Left cardiac atrium (tissue), 4 donors: Measurements from ENCODE around the gene DDX46. TPM values are rescaled to one million over a fixed set of nuclear protein-coding genes. Genes with fewer than 3 reads are reported as not detected.
"Not testable (repeated sequence)": the region's sequence is repeated elsewhere in the genome, so short reads cannot be mapped to it uniquely, and the experiment has no call there.

ENCODE experiments used
- ATAC-seq, 2 donors: fragments of 200-7000 bp; cut with Tn5 transposase; one replicate each; pipeline ENCODE4 v1.9.1; 2020; ENCODE audit warnings: mild to moderate bottlenecking in 2 of 2, moderate library complexity in 2 of 2
- DNase-seq: peaks from one replicate; pipeline ENCODE4 v3.0.0-alpha.2; 2020
- intact Hi-C, 2 donors: fragments of 100-400 bp; cut with DNase I; formaldehyde crosslinking; loops; one replicate each; pipeline versions ENCODE4 v1.14.1 to v1.15.1; 2022 to 2023
- long read RNA-seq: library from polyadenylated mRNA; unstranded; transcript quantifications from one replicate; pipeline ENCODE4 v2.0.0, GENCODE V29; 2021
- total RNA-seq, 2 donors: library from RNA; stranded (reverse); fragmentation: NEBNext Ultra II Directional; extraction: Animal tissue kit (Norgen Biotek cat#: 25700); gene quantifications; one replicate each; pipeline ENCODE4 v1.2.1, GENCODE V29; 2021
- donor health status: DM: no; HTN: yes; CAD: no.
- donor health status: DM: no; HTN: yes; CAD: no; lungs with severe emphysema.
- donor health status: DM: yes; HTN: yes; CAD: no.
- donor health status: Dilated cardiomyopathy.

Gene DDX46, protein sequence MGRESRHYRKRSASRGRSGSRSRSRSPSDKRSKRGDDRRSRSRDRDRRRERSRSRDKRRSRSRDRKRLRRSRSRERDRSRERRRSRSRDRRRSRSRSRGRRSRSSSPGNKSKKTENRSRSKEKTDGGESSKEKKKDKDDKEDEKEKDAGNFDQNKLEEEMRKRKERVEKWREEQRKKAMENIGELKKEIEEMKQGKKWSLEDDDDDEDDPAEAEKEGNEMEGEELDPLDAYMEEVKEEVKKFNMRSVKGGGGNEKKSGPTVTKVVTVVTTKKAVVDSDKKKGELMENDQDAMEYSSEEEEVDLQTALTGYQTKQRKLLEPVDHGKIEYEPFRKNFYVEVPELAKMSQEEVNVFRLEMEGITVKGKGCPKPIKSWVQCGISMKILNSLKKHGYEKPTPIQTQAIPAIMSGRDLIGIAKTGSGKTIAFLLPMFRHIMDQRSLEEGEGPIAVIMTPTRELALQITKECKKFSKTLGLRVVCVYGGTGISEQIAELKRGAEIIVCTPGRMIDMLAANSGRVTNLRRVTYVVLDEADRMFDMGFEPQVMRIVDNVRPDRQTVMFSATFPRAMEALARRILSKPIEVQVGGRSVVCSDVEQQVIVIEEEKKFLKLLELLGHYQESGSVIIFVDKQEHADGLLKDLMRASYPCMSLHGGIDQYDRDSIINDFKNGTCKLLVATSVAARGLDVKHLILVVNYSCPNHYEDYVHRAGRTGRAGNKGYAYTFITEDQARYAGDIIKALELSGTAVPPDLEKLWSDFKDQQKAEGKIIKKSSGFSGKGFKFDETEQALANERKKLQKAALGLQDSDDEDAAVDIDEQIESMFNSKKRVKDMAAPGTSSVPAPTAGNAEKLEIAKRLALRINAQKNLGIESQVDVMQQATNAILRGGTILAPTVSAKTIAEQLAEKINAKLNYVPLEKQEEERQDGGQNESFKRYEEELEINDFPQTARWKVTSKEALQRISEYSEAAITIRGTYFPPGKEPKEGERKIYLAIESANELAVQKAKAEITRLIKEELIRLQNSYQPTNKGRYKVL
- 10 to 100 TPM; 21.9 to 33.1 TPM for total RNA-seq
- long read RNA-seq, full-length matches to known transcripts = 3 of 9 reads
- long read RNA-seq, partial matches to known transcripts = 6 of 9 reads
- long read RNA-seq, other reads (novel, unspliced or antisense) = 0 of 9 reads

DNA sequence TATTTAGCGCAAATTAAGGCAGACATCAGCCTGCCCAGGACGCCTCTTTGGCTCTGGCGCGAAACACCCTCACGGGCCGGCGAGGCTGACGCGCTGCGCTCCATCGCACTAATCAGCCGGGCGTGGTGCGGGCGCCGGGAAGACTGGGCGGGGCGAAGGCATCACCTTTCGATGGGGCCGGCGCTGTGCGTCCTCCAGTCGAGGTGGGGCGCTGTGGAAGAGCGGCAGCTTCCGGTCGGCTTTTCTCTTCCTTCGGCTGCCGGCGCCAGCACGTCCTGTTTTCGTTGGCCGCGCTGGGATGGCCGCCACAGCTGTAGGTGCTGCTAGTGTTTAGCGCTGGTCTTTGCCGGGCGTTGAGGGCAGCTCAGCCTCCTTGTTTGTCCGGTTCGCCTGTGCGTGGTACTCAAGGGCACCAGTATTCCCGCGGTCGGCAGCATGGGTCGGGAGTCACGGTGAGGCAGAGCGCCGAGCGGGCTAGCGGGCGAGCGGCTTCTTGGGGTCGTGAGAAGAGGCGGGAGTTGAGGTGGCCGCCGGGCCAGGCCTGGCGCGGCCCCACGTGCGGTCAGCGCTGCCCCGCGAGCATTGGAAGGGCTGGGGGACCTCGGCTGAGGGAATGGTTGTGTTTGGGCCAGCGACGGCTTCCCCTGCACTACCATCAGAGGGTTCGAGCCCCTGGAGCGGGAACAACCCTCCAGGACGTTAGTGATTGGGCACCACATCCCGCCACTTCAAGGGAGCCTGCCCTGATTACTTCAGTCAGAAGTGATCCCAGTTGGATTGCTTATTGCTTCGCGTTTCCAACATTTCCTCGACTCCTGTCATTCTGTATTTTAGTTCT is at the start of gene DDX46:
Gene DDX46 (plus strand): TSS at position 276 of the 838 bp plus-strand sequence. CDS start 160 bp downstream, at position 436.
- intact Hi-C loops = no loop called here
- DNase-seq = peak; percentile 95
- peak; percentile 98 to 99 for ATAC-seq

DNA sequence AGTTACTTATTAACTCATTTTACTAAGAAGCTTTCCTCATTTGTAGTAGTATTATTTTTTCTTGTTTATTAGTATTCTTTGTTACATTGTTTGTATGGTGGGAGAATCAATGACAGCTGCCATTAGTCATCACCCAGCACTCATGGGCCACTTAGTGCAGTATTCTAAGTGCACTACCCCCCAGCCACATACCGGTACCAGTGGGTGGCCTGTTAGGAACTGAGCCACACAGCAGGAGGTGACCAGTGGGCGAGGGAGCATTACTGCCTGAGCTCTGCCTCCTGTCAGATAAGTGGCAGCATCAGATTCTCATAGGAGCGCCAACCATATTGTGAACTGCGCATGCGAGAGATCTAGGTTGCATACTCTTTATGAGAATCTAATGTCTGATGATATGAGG is 44.5 kb upstream of the DDX46 start:
- intact Hi-C loops = no loop called here
- ATAC-seq (no peak), DNase-seq (no peak)

DNA sequence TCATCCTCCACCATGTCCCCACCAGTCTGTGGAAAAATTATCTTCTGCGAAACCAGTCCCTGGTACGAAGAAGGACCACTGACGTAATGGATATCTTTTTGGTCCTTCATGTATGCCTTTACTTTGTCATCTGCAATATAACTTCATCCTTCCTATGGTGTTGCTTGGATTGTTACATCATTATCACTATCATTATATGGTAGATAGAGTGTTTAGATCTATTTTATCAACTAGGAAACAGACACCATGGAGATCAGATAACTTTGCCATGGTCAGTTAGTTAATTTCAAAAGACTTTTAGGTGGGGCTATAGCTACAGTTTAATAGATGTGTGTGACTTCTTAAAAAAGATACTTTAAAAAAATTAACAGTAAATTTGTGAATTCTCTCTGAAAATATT is 44.0 kb upstream of the DDX46 start:
- ATAC-seq = no peak
- DNase-seq = no peak
- intact Hi-C loops = no loop called here

DNA sequence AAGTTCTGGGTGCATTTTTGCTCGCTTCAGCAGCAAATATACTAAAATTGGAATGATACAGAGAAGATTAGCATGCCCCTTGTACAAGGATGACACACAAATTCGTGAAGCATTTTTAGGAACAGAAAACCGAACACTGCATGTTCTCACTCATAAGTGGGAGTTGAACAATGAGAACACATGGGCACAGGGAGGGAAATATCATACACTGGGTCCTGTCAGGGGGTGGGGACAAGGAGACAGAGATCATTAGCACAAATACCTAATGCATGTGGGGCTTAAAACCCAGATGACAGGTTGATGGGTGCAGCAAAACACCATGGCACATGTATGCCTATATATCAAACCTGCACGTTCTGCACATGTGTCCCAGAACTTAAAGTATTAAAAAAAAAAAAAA is 43.1 kb upstream of the DDX46 start:
- intact Hi-C loops, ATAC-seq, DNase-seq: not testable (repeated sequence)

DNA sequence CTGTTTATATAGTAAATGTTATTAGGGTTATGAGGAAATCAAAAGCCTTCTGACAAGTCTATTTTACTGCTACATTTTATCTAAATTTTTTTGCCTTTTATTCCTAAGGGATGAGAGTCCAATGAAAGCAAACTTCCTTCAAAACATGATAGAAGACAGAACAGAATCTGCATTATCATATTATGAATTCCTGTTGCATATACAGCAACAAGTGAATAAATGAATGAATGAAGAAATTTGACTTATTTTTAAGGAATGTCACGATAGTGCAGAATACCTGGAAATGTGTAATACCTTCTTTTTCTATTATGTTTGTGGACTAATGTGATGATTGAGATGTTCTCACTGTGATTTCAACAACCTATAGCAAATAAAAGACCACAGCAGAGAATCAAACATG is 33.7 kb upstream of the DDX46 start:
- intact Hi-C loops = no loop called here
- ATAC-seq (no peak), DNase-seq (no peak)

DNA sequence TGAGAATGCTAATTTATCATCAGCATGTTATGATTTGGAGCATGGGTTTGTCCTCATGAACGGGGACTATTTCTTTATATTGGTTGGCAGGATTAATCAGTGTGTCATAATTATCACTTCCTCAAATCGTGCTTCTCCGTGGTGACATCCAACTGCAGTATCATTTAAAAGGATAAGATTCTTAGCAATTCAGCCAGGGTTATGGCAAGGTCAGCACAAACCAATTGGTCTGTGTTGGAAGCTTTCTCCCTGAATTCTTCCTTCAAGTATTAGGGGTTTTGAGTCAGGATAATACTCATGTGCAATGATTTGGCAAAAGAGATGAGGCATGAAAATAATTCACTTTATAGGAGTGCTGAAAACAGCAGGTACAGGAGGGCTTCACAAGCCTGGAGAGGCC is 25.8 kb upstream of the DDX46 start:
- intact Hi-C loops = no loop called here
- ATAC-seq (no peak), DNase-seq (no peak)

DNA sequence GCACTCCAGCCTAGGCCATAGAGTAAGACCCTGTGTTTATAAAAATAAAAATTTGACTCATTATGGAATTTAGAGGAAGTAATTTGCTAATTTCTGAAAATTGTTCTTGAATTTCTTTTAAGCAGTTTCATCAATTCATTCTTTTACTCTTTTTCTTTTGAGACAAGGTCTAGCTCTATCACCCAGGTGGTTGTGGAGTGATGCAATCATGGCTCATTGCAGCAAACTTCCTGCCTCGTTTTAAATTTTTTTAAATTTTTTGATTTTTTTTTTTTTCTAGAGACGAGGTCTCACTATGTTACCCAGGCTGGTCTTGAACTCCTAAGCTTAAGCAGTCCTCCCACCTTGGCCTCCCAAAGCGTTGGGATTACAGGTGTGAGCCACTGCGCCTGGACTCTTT is 23.3 kb upstream of the DDX46 start:
- ATAC-seq (no peak), DNase-seq (no peak)
- intact Hi-C loops = loop anchor here in 1 of 2 donors (5.0 kb wide), 1 partner anchor 167 kb away; no protein-coding TSS in a partner anchor

DNA sequence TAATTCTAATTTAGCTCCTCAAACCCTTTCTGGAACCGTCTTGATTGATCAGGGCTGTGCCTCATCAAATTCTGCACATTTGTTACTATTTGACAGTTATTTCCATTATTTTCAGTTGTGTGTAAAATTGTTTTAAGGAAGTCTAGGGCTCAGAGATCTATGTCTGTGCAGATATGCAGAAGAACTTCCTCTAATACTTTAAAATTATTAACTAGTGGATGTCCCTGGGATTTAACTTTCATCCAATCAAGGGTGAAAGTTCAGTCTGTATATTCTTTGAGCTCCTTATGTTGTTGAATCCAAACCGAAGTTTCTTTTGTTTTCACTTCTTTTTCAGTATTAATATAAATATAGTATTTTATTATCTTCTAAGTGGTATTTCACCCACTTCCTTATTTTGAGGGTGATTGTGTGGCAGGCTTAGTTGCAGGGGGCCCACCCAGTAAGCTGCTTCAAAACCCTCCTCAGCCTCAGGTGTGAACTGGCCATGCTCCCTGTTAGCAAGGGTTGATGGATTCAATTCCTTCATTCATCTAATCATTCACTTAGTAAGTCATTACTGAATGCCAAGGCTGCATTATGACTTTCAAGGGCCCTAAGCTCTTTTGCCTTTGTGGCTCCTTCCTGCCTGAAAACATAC is 22.3 kb upstream of the DDX46 start:
- DNase-seq (no peak), ATAC-seq (no peak)
- intact Hi-C loops = loop anchor here in 1 of 2 donors (5.0 kb wide), 1 partner anchor 166 kb away; no protein-coding TSS in a partner anchor

DNA sequence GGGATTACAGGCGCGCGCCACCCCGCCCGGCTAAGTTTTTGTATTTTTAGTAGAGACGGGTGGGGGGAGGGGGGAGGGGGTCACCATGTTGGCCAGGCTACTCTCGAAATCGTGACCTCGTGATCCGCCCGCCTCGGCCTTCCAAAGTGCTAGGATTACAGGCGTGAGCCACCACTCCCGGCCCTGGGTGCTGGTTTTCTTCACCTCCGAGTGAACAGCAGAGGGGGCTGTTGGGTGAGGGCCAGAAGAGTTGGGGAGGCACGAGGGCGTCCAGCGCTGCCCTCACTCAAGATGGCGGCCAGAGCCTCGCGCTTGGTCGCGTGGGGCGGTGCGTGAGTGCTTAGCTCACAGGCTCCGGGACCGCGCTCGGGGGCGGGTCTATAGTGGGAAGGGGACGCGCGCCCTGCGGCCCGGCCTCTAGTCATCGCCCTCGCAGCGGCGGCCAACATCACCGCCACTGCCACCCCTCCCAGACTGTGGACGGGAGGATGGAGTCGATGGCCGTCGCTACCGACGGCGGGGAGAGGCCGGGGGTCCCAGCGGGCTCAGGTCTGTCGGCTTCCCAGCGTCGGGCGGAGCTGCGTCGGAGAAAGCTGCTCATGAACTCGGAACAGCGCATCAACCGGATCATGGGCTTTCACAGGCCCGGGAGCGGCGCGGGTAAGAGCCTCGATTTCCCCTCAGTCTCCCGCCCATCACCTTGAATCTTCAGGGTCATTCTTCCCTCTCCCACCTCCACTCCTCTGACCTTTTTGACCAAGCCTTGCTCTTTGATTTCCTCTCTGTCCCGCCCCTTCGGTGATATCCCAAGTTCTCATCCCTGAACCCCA is 20.2 kb upstream of the DDX46 start, which contains the start of gene CAMLG:
Gene CAMLG (plus strand): TSS at position 416 of the 830 bp plus-strand sequence. CDS start 73 bp downstream, at position 489.
- intact Hi-C loops = loop anchor here in 1 of 2 donors (5.0 kb wide), 1 partner anchor 164 kb away; no protein-coding TSS in a partner anchor
- ATAC-seq (peak; percentile 100), DNase-seq (peak; percentile 99)

DNA sequence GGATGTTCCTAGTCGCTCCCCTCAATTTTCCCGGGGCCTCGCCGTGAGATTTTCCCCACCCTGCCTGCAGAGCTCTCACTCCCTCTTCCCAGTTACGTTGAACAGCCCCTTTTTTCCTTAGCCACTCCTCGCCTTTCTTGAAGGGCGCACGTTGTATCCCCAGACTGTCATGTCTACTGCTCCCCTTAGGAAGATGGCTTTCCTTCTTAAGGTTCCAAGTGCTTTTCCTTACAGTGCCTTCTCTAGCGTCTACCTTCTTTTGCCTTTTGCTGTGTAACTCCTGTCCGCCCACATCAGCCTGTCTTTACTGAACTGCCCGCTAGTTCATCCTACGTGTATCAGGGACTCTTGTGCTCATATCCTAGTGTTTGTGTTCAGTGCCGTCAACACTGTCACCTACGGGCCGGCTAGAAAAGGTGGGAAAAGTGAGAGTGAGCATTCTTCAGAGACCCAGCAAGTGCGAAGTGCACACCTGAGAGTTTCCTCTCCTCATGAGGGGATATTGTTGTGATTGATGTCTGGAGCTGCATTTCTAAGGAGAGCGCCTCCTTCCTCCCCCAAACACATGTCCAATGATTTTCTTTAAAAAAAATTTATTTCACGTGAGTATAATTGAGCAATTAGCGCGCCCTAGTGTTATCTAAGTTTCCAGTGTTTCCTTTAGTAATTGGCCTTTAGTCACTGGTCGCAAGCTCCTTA is 19.5 kb upstream of the DDX46 start:
- ATAC-seq = peak; percentile 11 to 29
- no peak for DNase-seq
- intact Hi-C loops = loop anchor here in 1 of 2 donors (5.0 kb wide), 1 partner anchor 163 kb away; no protein-coding TSS in a partner anchor

DNA sequence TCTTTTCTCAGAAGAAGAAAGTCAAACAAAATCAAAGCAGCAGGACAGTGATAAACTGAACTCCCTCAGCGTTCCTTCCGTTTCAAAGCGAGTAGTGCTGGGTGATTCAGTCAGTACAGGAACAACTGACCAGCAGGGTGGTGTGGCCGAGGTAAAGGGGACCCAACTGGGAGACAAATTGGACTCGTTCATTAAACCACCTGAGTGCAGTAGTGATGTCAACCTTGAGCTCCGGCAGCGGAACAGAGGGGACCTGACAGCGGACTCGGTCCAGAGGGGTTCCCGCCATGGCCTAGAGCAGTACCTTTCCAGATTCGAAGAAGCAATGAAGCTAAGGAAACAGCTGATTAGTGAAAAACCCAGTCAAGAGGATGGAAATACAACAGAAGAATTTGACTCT is 17.5 kb upstream of the DDX46 start:
- no peak for DNase-seq
- intact Hi-C loops = no loop called here
- no peak for ATAC-seq

DNA sequence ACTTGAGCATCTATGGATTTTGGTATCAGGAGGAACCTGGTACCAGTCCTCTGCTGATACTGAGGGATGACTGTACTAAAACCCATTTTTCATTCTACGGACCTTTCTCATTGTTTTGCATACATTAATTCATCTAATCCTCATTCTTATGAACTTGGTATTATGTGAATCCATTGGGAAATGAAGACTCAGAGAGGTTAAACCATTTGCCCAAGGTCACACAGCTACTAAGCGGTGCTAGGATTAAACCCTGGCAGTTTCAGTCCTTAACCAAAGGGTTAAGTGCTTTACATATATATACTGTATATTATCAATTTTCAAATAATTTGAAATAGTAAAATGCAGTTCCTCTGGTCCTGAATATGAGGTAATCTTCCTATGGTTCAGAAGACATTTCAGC is 16.4 kb upstream of the DDX46 start:
- no peak for ATAC-seq
- DNase-seq = no peak
- intact Hi-C loops = no loop called here

DNA sequence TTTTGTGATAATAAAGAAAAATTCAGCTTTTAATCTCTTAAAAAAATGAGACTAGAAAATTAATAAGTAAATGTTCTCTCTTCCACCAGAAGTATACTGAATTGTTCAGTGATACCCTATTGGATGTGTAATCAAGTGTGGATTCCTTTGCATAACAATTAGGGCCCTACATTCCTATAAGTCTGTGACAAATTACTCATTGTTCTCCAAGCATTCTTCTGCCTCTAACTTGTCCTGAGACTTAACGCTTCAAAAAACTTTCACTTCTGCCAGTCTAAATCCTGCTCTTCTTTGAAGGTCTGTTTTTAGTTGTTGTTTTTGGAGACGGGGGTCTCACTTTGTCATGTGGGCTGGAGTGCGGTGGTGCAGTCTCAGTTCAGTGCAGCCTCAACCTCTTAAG is 9.2 kb upstream of the DDX46 start:
- DNase-seq (no peak), ATAC-seq (no peak)
- intact Hi-C loops = no loop called here

DNA sequence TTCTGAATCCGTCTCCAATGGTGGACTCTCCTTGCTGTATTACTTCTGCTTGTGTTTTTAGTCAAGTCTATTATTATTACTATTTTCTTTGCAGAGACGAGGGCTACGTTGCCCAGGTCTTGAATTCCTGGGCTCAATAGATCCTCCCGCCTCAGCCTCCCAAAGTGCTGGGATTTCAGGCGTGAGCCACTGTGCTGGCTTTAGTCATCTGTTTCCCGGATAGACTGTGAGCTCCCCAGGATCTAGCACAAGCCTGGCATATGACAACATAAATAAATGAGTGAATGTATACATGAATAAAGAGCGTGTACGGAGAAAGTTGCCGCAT is 439 bp upstream of the DDX46 start:
- DNase-seq = no peak
- peak; percentile 4 to 53 for ATAC-seq
- intact Hi-C loops = no loop called here

DNA sequence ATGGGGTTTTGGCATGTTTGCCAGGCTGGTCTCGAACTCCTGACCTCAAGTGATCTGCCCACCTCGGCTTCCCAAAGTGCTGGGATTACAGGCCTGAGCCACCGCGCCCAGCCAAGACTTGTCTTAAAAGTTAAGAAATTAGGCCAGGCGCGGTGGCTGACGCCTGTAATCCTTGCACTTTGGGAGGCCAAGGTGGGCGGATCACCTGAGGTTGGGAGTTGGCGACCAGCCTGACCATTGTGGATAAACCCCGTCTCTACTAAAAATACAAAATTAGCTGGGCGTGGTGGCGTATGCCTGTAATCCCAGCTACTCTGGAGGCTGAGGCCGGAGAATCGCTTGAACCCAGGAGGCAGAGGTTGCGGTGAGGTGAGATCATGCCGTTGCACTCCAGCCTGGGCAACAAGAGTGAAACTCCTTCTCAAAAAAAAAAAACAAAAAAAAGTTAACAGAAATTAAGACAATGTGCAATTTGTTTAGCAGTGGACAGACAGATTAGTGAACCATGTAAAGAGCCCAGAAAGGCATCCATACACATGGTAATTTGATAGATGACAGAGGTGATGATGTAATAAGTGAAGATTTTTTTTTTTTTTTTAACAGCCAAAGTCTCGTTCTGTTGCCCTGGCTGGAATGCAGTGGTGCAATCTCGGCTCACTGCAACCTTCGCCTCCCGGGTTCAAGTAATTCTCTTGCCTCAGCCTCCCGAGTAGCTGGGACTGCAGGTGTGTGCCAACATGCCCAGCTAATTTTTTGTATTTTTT is 9.1 kb downstream of the DDX46 start:
- ATAC-seq, intact Hi-C loops, DNase-seq: not testable (repeated sequence)

DNA sequence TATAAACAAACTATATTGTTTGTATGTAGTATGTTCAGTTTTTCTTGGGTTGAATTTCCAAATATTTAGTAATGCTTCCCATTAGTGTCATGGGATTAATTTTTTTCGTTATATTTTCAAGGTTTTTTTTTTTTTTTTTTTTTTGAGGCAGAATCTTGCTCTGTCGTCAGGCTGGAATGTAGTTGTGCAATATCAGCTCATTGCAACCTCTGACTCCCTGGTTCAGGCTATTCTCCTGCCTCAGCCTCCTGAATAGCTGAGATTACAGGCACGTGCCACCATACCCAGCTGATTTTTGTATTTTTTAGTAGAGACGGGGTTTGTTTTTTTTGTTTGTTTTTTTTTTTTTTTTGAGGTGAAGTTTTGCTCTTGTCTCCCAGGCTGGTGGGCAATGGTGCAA is 10.6 kb downstream of the DDX46 start:
- intact Hi-C loops = no loop called here
- no peak for ATAC-seq
- DNase-seq = no peak
